Neuronal stem cell (in vitro differentiated cells): Measurements from ENCODE around the gene MCAT.
"Not testable (repeated sequence)": the region's sequence is repeated elsewhere in the genome, so short reads cannot be mapped to it uniquely, and the experiment has no call there.

Source experiments
- DNase-seq: peaks from one replicate; pipeline ENCODE4 v3.0.0-alpha.2; 2013; ENCODE audit warnings: low spot score
- H2AFZ ChIP-seq: one replicate; pipeline ENCODE4 v1.6.1; 2013; ENCODE audit warnings: mild to moderate bottlenecking, low read length, inconsistent platforms
- H2AK5ac ChIP-seq: 2 replicates; pipeline ENCODE4 v1.6.1; 2013; ENCODE audit warnings: low read depth, mild to moderate bottlenecking, inconsistent platforms, low read length, moderate library complexity, mixed read lengths
- H2BK120ac ChIP-seq: 2 replicates; pipeline ENCODE4 v1.6.1; 2013; ENCODE audit warnings: low read depth, mild to moderate bottlenecking, inconsistent platforms, low read length, moderate library complexity, mixed read lengths
- H2BK12ac ChIP-seq: one replicate; pipeline ENCODE4 v1.6.1; 2013; ENCODE audit warnings: low read length, inconsistent platforms
- H2BK15ac ChIP-seq: 2 replicates; pipeline ENCODE4 v1.6.1; 2013; ENCODE audit warnings: mild to moderate bottlenecking, low read length, inconsistent platforms, mixed read lengths
- H2BK5ac ChIP-seq: one replicate; pipeline ENCODE4 v1.6.1; 2013; ENCODE audit warnings: inconsistent platforms, mild to moderate bottlenecking, low read length, moderate library complexity
- H3K14ac ChIP-seq: one replicate; pipeline ENCODE4 v1.6.1; 2013; ENCODE audit warnings: low read length, inconsistent platforms
- H3K18ac ChIP-seq: 2 replicates; pipeline ENCODE4 v1.6.1; 2013; ENCODE audit warnings: low read length, inconsistent platforms
- H3K23ac ChIP-seq: 2 replicates; pipeline ENCODE4 v1.6.1; 2013; ENCODE audit warnings: low read depth, mild to moderate bottlenecking, mixed read lengths, low read length, inconsistent platforms; ENCODE audit not compliant: poor library complexity
- H3K27ac ChIP-seq: replicated peaks from 3 replicates; pipeline ENCODE4 v1.5.1; 2013; ENCODE audit warnings: low read length, inconsistent platforms
- H3K27me3 ChIP-seq, 3 experiments: 2 replicates each; pipeline ENCODE4 v1.6.1; 2013; ENCODE audit warnings: low read length in 3 of 3, mild to moderate bottlenecking in 2 of 3, inconsistent platforms in 1 of 3, low read depth in 1 of 3, mixed read lengths in 1 of 3, moderate library complexity in 1 of 3; ENCODE audit not compliant: control insufficient read depth in 3 of 3, insufficient read depth in 3 of 3
- H3K36me3 ChIP-seq, 2 donors: replicated peaks in 1 of 2; 2 replicates each; pipeline ENCODE4 v1.6.1; 2013; ENCODE audit warnings: low read length in 2 of 2; ENCODE audit not compliant: control insufficient read depth in 2 of 2, insufficient read depth in 2 of 2
- H3K4ac ChIP-seq: 2 replicates; pipeline ENCODE4 v1.6.1; 2013; ENCODE audit warnings: inconsistent platforms, mild to moderate bottlenecking, low read length, moderate library complexity
- H3K4me1 ChIP-seq, 2 donors: 1 replicate in 1 of 2; 2 replicates in 1 of 2; pipeline ENCODE4 v1.6.1; 2013; ENCODE audit warnings: low read length in 2 of 2, low read depth in 1 of 2; ENCODE audit not compliant: control insufficient read depth in 2 of 2, insufficient read depth in 1 of 2
- H3K4me2 ChIP-seq: one replicate; pipeline ENCODE4 v1.6.1; 2013; ENCODE audit warnings: mild to moderate bottlenecking, low read length, inconsistent platforms; ENCODE audit not compliant: insufficient read depth, poor library complexity, severe bottlenecking
- H3K4me3 ChIP-seq, 2 donors: 2 replicates each; pipeline ENCODE4 v1.5.1; 2013; ENCODE audit warnings: low read length in 2 of 2, mild to moderate bottlenecking in 2 of 2, inconsistent platforms in 1 of 2, moderate library complexity in 1 of 2
- H3K79me1 ChIP-seq: one replicate; pipeline ENCODE4 v1.6.1; 2013; ENCODE audit warnings: low read depth, mild to moderate bottlenecking, inconsistent platforms, low read length, moderate library complexity
- H3K9ac ChIP-seq: one replicate; pipeline ENCODE4 v1.6.1; 2013; ENCODE audit warnings: mild to moderate bottlenecking, low read depth, low read length, inconsistent platforms; ENCODE audit not compliant: poor library complexity
- H3K9me3 ChIP-seq, 2 donors: replicated peaks in 1 of 2; 2 replicates each; pipeline versions ENCODE3 to v1.6.1; 2013; ENCODE audit warnings: low read length in 2 of 2, mild to moderate bottlenecking in 2 of 2, inconsistent platforms in 1 of 2, low read depth in 1 of 2, mixed read lengths in 1 of 2, moderate library complexity in 1 of 2; ENCODE audit not compliant: control insufficient read depth in 2 of 2, insufficient read depth in 1 of 2
- H4K8ac ChIP-seq: one replicate; pipeline ENCODE4 v1.6.1; 2013; ENCODE audit warnings: low read depth, mild to moderate bottlenecking, inconsistent platforms, low read length, moderate library complexity
- H4K91ac ChIP-seq: one replicate; pipeline ENCODE4 v1.6.1; 2013; ENCODE audit warnings: low read length, low read depth, mild to moderate bottlenecking, inconsistent platforms; ENCODE audit not compliant: poor library complexity
- WGBS, 2 donors: extraction: QIAGEN DNeasy Blood & Tissue Kit; methylation state at CpG; one replicate each; pipeline ENCODE4 v1.1.7; 2013; ENCODE audit warnings: missing lambda C conversion rate in 2 of 2, mixed read lengths in 1 of 2; ENCODE audit not compliant: insufficient read length in 2 of 2, insufficient replicate concordance in 1 of 2; ENCODE audit errors: extremely low coverage in 2 of 2; 5-methylcytosine and 5-hydroxymethylcytosine counted together

The MCAT gene

DNA sequence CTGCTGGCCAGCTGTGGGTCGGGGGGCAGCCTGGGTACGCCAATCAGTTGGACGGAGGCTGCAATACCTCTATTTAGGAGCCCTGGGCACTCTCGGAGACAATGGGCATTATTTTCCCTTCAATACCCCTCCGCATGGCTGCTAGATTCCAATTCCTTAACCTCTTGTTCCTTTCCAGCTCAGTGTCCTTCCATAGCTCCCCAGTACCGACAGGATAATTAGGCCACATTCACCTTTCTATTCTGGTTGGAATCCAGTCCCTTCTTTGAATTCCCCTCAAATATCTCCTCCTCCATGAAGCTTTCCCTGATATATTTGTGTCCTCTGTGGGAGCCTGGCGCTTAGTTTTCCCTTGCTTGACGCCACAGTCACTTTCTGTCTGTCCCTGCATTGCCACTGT is 36.9 kb downstream of the MCAT start:
- Histone ChIP-seq H3K4me1 (peaks cover 18 to 23% of the 10 kb centered on the region in 2 donors), H2BK12ac (no peak overlapping the region), H2BK120ac (no peak overlapping the region), H2AFZ (no peak overlapping the region), H3K4ac (no peak overlapping the region), H2AK5ac (no peak overlapping the region), H2BK15ac (no peak overlapping the region), H3K4me3 (no peak overlapping the region), H4K91ac (no peak overlapping the region), H3K9me3 (no peaks in the 10 kb centered on the region), H4K8ac (no peak overlapping the region), H3K23ac (no peak overlapping the region), H2BK5ac (peak overlapping the region; percentile 53), H3K27ac (no peak overlapping the region), H3K14ac (no peak overlapping the region), H3K27me3 (peaks cover 9 to 28% (median 23%) of the 10 kb centered on the region in 3 experiments), H3K4me2 (no peak overlapping the region), H3K79me1 (no peaks in the 10 kb centered on the region), H3K18ac (peak overlapping the region; percentile 52), H3K36me3 (no peaks in the 10 kb centered on the region), H3K9ac (no peak overlapping the region)
- no CpG with 5 or more reads among the region's 8 CpGs for WGBS, 2 donors
- DNase-seq, result no peak

DNA sequence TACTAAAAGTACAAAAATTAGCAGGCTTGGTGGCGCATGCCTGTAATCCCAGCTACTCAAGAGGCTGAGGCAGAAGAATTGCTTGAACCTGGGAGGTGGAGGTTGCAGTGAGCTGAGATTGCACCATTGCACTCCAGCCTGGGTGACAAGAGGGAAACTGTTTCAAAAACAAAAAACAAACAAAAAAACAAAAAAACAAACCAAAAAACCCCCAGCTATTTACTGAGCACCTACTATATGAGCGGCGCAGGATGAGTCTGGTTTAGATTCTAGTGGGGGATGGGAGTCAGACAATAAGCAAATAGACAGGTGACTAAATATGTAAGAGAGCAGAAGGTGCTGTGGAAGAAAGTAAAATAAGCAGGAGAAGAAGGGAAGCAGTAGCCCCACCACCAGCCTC is 38.2 kb downstream of the MCAT start:
- H3K23ac ChIP-seq, H3K4me2 ChIP-seq, H3K9ac ChIP-seq, H2AK5ac ChIP-seq, H2BK120ac ChIP-seq, DNase-seq, H2AFZ ChIP-seq, H4K8ac ChIP-seq, H3K4ac ChIP-seq, H2BK15ac ChIP-seq, H4K91ac ChIP-seq, H3K14ac ChIP-seq, H3K18ac ChIP-seq, H2BK5ac ChIP-seq, H3K4me3 ChIP-seq, H2BK12ac ChIP-seq, H3K9me3 ChIP-seq, H3K27ac ChIP-seq, H3K79me1 ChIP-seq, H3K36me3 ChIP-seq: not testable (repeated sequence)
- peaks cover 17% of the 10 kb centered on the region in 2 donors for H3K4me1 ChIP-seq
- no CpG with 5 or more reads among the region's 3 CpGs for WGBS, 2 donors
- H3K27me3 ChIP-seq, result peaks cover 0 to 15% (median 11%) of the 10 kb centered on the region in 3 experiments

DNA sequence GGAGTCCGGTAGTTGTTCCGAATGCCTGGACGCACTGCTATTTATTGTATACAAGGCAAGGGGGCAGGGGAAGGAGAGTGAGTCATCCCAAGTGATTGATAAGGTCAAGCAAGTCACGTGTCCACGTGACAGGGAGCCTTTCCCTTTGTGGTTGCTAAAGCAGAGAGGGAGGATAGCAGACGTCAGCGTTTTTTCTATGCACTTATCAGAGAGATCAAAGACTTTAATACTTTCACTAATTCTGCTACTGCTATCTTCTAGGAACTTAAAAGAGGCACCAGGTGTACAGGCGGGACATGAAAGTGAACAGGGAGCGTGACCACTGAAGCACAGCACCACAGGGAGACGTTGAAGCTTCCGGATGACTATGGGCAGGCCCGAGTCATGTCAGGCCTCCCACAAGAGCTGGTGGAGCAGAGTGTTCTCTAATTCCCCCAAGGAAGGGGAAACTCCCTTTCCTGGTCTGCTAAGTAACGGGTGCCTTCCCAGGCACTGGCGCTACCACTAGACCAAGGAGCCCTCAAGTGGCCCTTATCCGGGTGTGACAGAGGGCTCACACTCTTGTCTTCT is 39.1 kb downstream of the MCAT start:
- H3K9me3 ChIP-seq, H3K23ac ChIP-seq, H2BK5ac ChIP-seq, H2BK12ac ChIP-seq, DNase-seq, H3K27me3 ChIP-seq, H3K4ac ChIP-seq, H3K4me2 ChIP-seq, H3K36me3 ChIP-seq, H3K79me1 ChIP-seq, H3K9ac ChIP-seq, H2BK120ac ChIP-seq, H2AK5ac ChIP-seq, H3K14ac ChIP-seq, H3K18ac ChIP-seq, H4K91ac ChIP-seq, H3K27ac ChIP-seq, H2BK15ac ChIP-seq, H4K8ac ChIP-seq: not testable (repeated sequence)
- Histone ChIP-seq H3K4me1 (peaks cover 15 to 16% of the 10 kb centered on the region in 2 donors), H3K4me3 (peak overlapping the region in 1 of 2 donors; percentile 36), H2AFZ (peak overlapping the region; percentile 83)
- no CpG with 5 or more reads among the region's 15 CpGs for WGBS, 2 donors

DNA sequence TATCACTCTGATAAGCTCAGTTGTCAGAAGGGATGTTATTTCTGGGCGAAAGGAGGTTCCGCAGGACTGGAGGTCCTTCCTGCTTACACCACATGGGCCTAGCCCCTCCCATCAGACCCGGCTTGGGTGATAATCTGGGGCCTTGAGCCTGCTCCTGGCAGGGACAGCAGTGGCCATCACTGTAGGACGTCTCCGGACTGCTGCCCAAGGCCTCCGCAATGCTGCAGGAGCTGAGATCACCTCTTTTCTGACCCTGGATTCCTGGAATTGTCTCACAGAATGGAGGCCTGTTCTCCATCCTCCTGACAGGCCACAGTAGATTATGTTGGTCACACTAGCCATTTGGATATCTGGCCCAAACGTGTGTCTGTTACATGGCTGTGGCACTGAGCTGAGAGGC is 41.9 kb downstream of the MCAT start:
- Histone ChIP-seq H3K14ac (no peak overlapping the region), H3K36me3 (no peaks in the 10 kb centered on the region), H3K27ac (no peak overlapping the region), H3K9ac (peak overlapping the region; percentile 70), H3K4me3 (no peak overlapping the region), H3K4me1 (peaks cover 14 to 16% of the 10 kb centered on the region in 2 donors), H3K27me3 (no peaks in the 10 kb centered on the region), H2BK120ac (no peak overlapping the region), H4K8ac (no peak overlapping the region), H3K9me3 (peaks cover 7 to 10% of the 10 kb centered on the region in 2 donors), H3K23ac (no peak overlapping the region), H3K4ac (no peak overlapping the region), H3K4me2 (no peak overlapping the region), H2AFZ (peak overlapping the region; percentile 72), H2BK12ac (no peak overlapping the region), H4K91ac (no peak overlapping the region), H3K79me1 (no peaks in the 10 kb centered on the region), H2AK5ac (no peak overlapping the region), H2BK5ac (no peak overlapping the region), H2BK15ac (no peak overlapping the region), H3K18ac (peak overlapping the region; percentile 27)
- WGBS, 2 donors, result no CpG with 5 or more reads among the region's 7 CpGs
- DNase-seq, result no peak
